B cell (primary cell): ENCODE measurements around the gene S100A12.

Experiments used
- EZH2 ChIP-seq: IDR thresholded peaks from 2 replicates; pipeline ENCODE4 v1.6.1; 2012; ENCODE audit warnings: borderline replicate concordance, low read depth, mild to moderate bottlenecking, moderate library complexity, low read length; ENCODE audit not compliant: insufficient read depth, poor library complexity, severe bottlenecking
- TF ChIP-seq, protein P1 (sequence below): fragments of 200-600 bp; IDR thresholded peaks from one replicate; pipeline ENCODE4 v1.8.0; 2022; ENCODE audit warnings: antibody characterized with exemption, mild to moderate bottlenecking

DNA sequence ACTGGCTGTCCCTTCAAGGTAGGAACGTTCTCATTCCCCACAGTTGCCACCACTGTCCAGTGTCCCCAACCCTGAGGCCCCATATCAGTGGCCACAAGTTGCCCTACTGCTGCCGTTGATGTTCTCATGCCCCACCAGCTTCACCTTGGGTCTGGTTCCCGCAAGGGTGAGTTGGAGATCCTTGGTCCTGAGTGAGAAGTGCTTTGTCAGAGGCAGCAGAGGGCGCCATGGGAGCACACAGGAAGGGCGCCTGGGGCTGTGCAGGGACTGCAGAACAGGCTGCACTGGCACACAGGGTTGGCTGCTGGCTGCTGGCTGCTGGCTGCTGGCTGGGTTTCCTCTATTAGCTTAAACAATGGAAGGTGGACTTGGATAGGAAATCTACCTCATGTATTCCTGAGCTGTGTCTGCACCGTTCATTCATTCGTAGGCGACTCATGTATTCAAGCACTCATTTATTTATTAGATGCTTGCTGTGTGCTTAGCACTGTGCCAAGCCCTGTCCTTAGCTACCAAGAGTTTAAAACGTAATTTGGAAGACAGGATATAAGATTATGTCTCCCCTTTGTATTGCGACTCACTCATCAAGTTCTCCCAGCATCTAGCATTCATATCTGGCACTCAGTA lies 19.9 kb downstream of the S100A12 start:
- TF ChIP-seq, protein P1, sequence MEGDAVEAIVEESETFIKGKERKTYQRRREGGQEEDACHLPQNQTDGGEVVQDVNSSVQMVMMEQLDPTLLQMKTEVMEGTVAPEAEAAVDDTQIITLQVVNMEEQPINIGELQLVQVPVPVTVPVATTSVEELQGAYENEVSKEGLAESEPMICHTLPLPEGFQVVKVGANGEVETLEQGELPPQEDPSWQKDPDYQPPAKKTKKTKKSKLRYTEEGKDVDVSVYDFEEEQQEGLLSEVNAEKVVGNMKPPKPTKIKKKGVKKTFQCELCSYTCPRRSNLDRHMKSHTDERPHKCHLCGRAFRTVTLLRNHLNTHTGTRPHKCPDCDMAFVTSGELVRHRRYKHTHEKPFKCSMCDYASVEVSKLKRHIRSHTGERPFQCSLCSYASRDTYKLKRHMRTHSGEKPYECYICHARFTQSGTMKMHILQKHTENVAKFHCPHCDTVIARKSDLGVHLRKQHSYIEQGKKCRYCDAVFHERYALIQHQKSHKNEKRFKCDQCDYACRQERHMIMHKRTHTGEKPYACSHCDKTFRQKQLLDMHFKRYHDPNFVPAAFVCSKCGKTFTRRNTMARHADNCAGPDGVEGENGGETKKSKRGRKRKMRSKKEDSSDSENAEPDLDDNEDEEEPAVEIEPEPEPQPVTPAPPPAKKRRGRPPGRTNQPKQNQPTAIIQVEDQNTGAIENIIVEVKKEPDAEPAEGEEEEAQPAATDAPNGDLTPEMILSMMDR, result peak; percentile 16
- TF ChIP-seq EZH2, result no peak
